SK-N-SH treated with all-trans-retinoic acid at 6 μM for 48 hours (cell line): ENCODE data around the gene MS4A18.

Source experiments
- ATAC-seq: fragments of 200-7000 bp; cut with Tn5 transposase; 3 replicates; pipeline ENCODE4 v1.9.1; 2020; ENCODE audit warnings: mild to moderate bottlenecking, moderate library complexity
- ARNTL ChIP-seq: fragments of 450-650 bp; formaldehyde crosslinking; IDR thresholded peaks from 2 replicates; pipeline ENCODE4 v1.5.0; 2020; ENCODE audit warnings: low read depth, mild to moderate bottlenecking, moderate library complexity, borderline replicate concordance
- BACH2 ChIP-seq: fragments of 250-450 bp; sonication (Bioruptor Pico); IDR thresholded peaks from 2 replicates; pipeline ENCODE4 v1.9.0; 2021; ENCODE audit warnings: mild to moderate bottlenecking, borderline replicate concordance
- CSDC2 ChIP-seq: fragments of 250-450 bp; sonication (Bioruptor Pico); IDR thresholded peaks from 2 replicates; pipeline ENCODE4 v1.5.0; 2020; ENCODE audit warnings: mild to moderate bottlenecking, moderate library complexity
- GLIS3 ChIP-seq: fragments of 250-450 bp; sonication (Bioruptor Pico); IDR thresholded peaks from 2 replicates; pipeline ENCODE4 v1.5.0; 2020; ENCODE audit warnings: mild to moderate bottlenecking, moderate library complexity
- ISL1 ChIP-seq: fragments of 250-450 bp; sonication (Bioruptor Pico); IDR thresholded peaks from 2 replicates; pipeline ENCODE4 v2.1.2; 2022; ENCODE audit warnings: mild to moderate bottlenecking, moderate library complexity
- PPARA ChIP-seq: fragments of 250-450 bp; sonication (Bioruptor Pico); IDR thresholded peaks from 2 replicates; pipeline ENCODE4 v1.5.0; 2020; ENCODE audit warnings: mild to moderate bottlenecking, borderline replicate concordance
- RARB ChIP-seq: fragments of 250-450 bp; sonication (Bioruptor Pico); IDR thresholded peaks from 2 replicates; pipeline ENCODE4 v1.8.0; 2021; ENCODE audit warnings: mild to moderate bottlenecking, moderate library complexity
- SNAI2 ChIP-seq: fragments of 250-450 bp; sonication (Bioruptor Pico); IDR thresholded peaks from 2 replicates; pipeline ENCODE4 v1.5.0; 2020; ENCODE audit warnings: mild to moderate bottlenecking, moderate library complexity
- TOX ChIP-seq: fragments of 250-450 bp; sonication (Bioruptor Pico); IDR thresholded peaks from 2 replicates; pipeline ENCODE4 v1.8.0; 2021; ENCODE audit warnings: mild to moderate bottlenecking, moderate library complexity, borderline replicate concordance
- ZC3H10 ChIP-seq: fragments of 250-450 bp; sonication (Bioruptor Pico); IDR thresholded peaks from 2 replicates; pipeline ENCODE4 v1.5.1; 2021; ENCODE audit warnings: mild to moderate bottlenecking, moderate library complexity
- ZFP3 ChIP-seq: fragments of 250-450 bp; sonication (Bioruptor Pico); IDR thresholded peaks from 2 replicates; pipeline ENCODE4 v1.5.0; 2020; ENCODE audit warnings: mild to moderate bottlenecking, moderate library complexity
- ZFP30 ChIP-seq: fragments of 450-650 bp; formaldehyde crosslinking; IDR thresholded peaks from 2 replicates; pipeline ENCODE4 v1.5.0; 2022; ENCODE audit warnings: mild to moderate bottlenecking, moderate library complexity
- ZNF565 ChIP-seq: fragments of 450-650 bp; formaldehyde crosslinking; conservative IDR thresholded peaks from 2 replicates; pipeline ENCODE4 v1.5.0; 2020; ENCODE audit warnings: low read depth, mild to moderate bottlenecking, moderate library complexity
- ZNF8 ChIP-seq: fragments of 450-650 bp; formaldehyde crosslinking; IDR thresholded peaks from 2 replicates; pipeline ENCODE4 v1.5.0; 2020; ENCODE audit warnings: mild to moderate bottlenecking, moderate library complexity
- TF ChIP-seq, protein P1 (sequence below): fragments of 250-450 bp; sonication (Bioruptor Pico); IDR thresholded peaks from 2 replicates; pipeline ENCODE4 v1.5.0; 2020; ENCODE audit warnings: mild to moderate bottlenecking, moderate library complexity
- TF ChIP-seq, protein P2 (sequence below): fragments of 250-450 bp; sonication (Bioruptor Pico); IDR thresholded peaks from 2 replicates; pipeline ENCODE4 v1.5.1; 2020; ENCODE audit warnings: low read depth, mild to moderate bottlenecking, moderate library complexity
- TF ChIP-seq, protein P3 (sequence below): fragments of 250-450 bp; sonication (Bioruptor Pico); IDR thresholded peaks from 2 replicates; pipeline ENCODE4 v1.8.0; 2021; ENCODE audit warnings: low read depth, mild to moderate bottlenecking, moderate library complexity, borderline replicate concordance
- TF ChIP-seq, protein P4 (sequence below): fragments of 250-450 bp; sonication (Bioruptor Pico); IDR thresholded peaks from 2 replicates; pipeline ENCODE4 v1.8.0; 2020; ENCODE audit warnings: mild to moderate bottlenecking, moderate library complexity, borderline replicate concordance

Gene MS4A18

DNA sequence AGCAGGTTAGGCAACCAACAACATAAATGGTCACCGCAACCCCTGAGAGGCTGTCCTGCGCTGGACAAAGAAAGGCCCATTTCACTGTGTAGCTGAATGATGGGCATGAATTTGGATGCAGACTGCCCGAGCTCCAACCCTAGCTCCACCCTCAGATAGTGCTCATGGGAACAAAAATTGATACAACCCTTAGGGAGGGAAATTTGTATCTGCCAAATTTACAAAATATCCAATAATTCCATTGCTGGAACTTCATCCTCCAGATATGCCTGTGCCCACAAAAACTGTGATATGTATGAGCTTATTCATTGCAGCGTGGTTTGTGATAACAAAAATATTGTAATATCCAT is 23.1 kb upstream of the MS4A18 start (continued):
- TF ChIP-seq, protein P1, sequence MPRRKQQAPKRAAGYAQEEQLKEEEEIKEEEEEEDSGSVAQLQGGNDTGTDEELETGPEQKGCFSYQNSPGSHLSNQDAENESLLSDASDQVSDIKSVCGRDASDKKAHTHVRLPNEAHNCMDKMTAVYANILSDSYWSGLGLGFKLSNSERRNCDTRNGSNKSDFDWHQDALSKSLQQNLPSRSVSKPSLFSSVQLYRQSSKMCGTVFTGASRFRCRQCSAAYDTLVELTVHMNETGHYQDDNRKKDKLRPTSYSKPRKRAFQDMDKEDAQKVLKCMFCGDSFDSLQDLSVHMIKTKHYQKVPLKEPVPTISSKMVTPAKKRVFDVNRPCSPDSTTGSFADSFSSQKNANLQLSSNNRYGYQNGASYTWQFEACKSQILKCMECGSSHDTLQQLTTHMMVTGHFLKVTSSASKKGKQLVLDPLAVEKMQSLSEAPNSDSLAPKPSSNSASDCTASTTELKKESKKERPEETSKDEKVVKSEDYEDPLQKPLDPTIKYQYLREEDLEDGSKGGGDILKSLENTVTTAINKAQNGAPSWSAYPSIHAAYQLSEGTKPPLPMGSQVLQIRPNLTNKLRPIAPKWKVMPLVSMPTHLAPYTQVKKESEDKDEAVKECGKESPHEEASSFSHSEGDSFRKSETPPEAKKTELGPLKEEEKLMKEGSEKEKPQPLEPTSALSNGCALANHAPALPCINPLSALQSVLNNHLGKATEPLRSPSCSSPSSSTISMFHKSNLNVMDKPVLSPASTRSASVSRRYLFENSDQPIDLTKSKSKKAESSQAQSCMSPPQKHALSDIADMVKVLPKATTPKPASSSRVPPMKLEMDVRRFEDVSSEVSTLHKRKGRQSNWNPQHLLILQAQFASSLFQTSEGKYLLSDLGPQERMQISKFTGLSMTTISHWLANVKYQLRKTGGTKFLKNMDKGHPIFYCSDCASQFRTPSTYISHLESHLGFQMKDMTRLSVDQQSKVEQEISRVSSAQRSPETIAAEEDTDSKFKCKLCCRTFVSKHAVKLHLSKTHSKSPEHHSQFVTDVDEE (CRISPR knock-in tag) = no peak
- TF ChIP-seq ZNF565 (CRISPR knock-in tag) (no peak), CSDC2 (CRISPR knock-in tag) (no peak)

DNA sequence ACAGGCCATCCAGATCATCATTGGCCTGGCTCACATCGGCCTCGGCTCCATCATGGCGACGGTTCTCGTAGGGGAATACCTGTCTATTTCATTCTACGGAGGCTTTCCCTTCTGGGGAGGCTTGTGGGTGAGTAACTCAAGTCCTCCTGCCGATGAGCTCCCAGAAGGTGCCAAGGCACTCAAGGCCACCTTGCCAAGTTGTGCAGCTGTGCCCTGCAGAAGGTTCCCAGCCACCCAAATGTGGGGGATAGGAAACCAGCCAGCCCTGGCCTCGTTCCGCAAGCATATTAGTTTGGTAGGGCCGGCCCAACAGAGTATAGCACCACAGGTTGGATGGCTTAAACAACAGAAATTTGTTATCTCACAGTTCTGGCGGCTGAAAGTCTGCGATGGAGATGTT is 21.1 kb upstream of the MS4A18 start:
- no peak for ATAC-seq
- TF ChIP-seq ZFP3 (CRISPR knock-in tag) (no peak), TOX (CRISPR knock-in tag) (no peak)
- TF ChIP-seq, protein P1 (CRISPR knock-in tag) = no peak

DNA sequence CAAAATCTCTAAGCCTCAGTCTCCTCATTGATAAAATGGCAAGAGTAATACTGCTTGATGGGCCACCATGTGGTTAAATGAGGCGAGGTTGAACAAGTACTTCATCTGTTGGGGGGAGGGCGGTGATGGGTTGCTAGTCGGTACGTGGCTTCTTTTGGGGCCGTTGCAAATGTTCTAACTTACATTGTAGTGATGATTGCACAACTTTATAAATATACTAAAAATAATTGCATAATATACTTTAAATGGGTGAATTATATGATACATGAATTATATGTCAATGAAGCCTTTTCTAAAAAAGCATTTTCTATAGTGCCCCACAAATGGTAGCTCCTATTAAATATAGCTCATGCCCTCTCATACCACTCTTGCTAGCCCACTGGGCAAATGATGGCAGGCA is 18.6 kb upstream of the MS4A18 start:
- TF ChIP-seq, protein P2, sequence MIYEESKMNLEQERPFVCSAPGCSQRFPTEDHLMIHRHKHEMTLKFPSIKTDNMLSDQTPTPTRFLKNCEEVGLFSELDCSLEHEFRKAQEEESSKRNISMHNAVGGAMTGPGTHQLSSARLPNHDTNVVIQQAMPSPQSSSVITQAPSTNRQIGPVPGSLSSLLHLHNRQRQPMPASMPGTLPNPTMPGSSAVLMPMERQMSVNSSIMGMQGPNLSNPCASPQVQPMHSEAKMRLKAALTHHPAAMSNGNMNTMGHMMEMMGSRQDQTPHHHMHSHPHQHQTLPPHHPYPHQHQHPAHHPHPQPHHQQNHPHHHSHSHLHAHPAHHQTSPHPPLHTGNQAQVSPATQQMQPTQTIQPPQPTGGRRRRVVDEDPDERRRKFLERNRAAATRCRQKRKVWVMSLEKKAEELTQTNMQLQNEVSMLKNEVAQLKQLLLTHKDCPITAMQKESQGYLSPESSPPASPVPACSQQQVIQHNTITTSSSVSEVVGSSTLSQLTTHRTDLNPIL (CRISPR knock-in tag) = no peak
- TF ChIP-seq, protein P3, sequence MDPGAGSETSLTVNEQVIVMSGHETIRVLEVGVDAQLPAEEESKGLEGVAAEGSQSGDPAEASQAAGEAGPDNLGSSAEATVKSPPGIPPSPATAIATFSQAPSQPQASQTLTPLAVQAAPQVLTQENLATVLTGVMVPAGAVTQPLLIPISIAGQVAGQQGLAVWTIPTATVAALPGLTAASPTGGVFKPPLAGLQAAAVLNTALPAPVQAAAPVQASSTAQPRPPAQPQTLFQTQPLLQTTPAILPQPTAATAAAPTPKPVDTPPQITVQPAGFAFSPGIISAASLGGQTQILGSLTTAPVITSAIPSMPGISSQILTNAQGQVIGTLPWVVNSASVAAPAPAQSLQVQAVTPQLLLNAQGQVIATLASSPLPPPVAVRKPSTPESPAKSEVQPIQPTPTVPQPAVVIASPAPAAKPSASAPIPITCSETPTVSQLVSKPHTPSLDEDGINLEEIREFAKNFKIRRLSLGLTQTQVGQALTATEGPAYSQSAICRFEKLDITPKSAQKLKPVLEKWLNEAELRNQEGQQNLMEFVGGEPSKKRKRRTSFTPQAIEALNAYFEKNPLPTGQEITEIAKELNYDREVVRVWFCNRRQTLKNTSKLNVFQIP (CRISPR knock-in tag) = no peak
- no peak for TF ChIP-seq ZC3H10 (CRISPR knock-in tag)
- TF ChIP-seq, protein P4, sequence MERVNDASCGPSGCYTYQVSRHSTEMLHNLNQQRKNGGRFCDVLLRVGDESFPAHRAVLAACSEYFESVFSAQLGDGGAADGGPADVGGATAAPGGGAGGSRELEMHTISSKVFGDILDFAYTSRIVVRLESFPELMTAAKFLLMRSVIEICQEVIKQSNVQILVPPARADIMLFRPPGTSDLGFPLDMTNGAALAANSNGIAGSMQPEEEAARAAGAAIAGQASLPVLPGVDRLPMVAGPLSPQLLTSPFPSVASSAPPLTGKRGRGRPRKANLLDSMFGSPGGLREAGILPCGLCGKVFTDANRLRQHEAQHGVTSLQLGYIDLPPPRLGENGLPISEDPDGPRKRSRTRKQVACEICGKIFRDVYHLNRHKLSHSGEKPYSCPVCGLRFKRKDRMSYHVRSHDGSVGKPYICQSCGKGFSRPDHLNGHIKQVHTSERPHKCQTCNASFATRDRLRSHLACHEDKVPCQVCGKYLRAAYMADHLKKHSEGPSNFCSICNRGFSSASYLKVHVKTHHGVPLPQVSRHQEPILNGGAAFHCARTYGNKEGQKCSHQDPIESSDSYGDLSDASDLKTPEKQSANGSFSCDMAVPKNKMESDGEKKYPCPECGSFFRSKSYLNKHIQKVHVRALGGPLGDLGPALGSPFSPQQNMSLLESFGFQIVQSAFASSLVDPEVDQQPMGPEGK (CRISPR knock-in tag) = no peak
- no peak for TF ChIP-seq ZFP3 (CRISPR knock-in tag)
- TF ChIP-seq ZNF565 (CRISPR knock-in tag) = no peak
- no peak for TF ChIP-seq BACH2 (CRISPR knock-in tag)
- TF ChIP-seq ARNTL = no peak
- no peak for TF ChIP-seq RARB
- no peak for TF ChIP-seq ZNF8 (CRISPR knock-in tag)
- no peak for TF ChIP-seq CSDC2 (CRISPR knock-in tag)
- ATAC-seq = no peak

DNA sequence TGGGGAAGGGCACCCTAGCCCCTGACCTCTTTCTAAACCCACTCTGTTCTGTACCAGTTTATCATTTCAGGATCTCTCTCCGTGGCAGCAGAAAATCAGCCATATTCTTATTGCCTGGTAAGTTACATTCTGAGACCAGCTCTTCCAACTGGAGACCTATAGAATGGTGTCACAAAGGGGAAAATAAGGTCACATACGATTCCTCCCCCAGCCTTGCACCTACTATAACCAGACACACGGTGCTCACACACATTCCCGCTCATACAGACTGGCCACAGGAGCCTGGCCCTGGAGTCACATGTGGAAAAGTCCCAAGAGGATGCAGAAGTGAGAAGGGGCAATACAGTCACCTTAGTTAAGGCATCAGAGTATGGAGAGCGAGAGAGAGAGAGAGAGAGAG is 17.6 kb upstream of the MS4A18 start:
- no peak for ATAC-seq
- TF ChIP-seq, protein P1 (CRISPR knock-in tag) = no peak
- no peak for TF ChIP-seq ZFP30
- no peak for TF ChIP-seq TOX (CRISPR knock-in tag)
- no peak for TF ChIP-seq PPARA (CRISPR knock-in tag)
- TF ChIP-seq GLIS3 (CRISPR knock-in tag) = no peak
- TF ChIP-seq ISL1 (CRISPR knock-in tag) = no peak
- TF ChIP-seq, protein P4 (CRISPR knock-in tag) = no peak
- no peak for TF ChIP-seq SNAI2
- no peak for TF ChIP-seq RARB
- no peak for TF ChIP-seq ZNF565 (CRISPR knock-in tag)
- no peak for TF ChIP-seq ZC3H10 (CRISPR knock-in tag)
